CD1c-positive myeloid dendritic cell (primary cell): ENCODE measurements around the gene TRIM16.
"Not testable (repeated sequence)": the region's sequence is repeated elsewhere in the genome, so short reads cannot be mapped to it uniquely, and the experiment has no call there.

Experiments
- DNase-seq: peaks from one replicate; pipeline ENCODE4 v3.0.0-alpha.2; 2016; ENCODE audit errors: extremely low spot score

The TRIM16 gene

GRCh38 chr17:15658296-15658695 is 25.8 kb downstream of the TRIM16 start:
- DNase-seq = no peak

DNA sequence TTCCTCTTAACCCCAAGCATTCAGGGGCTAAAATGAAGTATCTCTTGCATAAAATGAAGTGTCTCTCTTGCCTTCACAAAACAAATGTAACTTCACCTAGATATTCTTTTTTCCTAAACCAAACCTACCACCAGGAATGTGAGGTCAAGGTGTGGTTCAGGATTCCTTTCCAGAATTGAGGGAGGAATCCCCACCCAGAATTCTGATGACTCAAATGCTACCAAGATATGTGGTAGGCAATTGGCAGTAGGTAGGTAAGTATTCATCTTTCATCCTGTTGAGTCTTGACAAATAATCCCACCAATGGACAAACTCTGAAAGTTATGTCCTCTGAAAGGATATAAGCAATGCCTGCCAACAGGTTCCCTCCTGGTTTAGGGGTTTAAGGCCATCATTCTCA is 26.2 kb downstream of the TRIM16 start:
- DNase-seq = no peak

GRCh38 chr17:15654886-15655561 is 29.1 kb downstream of the TRIM16 start:
- DNase-seq = no peak

DNA sequence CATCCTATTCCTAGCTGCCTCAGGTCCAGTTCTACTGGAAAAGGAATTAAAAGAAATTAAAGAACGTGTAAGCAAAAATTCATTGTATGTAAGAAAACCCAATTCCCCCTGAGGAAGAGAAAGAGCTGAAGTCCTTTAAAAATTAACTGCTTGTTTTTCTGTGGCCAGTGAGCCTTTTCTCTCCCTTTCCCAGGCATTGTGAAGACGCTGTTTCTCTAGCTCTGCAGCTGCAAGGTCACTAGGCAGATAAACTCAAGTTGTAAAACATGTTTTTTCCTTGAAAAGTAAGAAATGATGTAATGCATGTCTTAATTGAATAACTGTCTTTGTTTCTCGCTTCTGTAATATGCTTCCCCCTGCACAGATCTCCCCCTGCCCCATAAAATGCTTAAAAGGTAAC is 29.7 kb downstream of the TRIM16 start:
- DNase-seq = not testable (repeated sequence)

GRCh38 chr17:15652960-15653359 is 31.2 kb downstream of the TRIM16 start:
- DNase-seq = no peak

DNA sequence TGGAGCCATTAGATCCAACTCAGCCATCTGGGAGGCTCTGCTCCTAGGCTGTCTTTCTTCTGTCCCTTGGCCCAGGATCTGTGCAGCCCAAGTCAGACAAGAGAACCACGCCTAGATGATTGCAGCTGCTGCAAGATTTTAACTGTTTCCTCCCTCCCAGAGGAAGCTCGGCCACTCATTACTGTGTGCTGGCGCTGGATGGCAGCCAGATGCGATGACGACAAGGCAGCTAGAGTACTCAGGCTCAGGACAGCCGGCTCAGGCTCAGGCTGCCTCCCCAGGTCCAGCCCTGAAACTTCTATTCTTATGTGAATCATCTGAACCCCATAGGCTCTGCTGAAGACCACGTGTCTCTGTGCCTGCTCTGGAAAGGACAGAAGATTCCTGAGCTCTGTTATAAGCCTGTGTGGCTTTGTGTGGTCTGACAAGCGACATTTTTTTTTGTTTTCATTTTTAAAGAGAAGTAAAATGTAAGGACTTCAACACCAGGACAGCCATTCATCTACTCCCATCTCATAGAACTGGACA is 32.5 kb downstream of the TRIM16 start:
- DNase-seq = peak; percentile 91

- DNase-seq = peak; percentile 2
These were observed 33.1 kb downstream of the TRIM16 start for GRCh38 chr17:15650741-15651582.

- peak; percentile 3 for DNase-seq
These were observed 34.2 kb downstream of the TRIM16 start for GRCh38 chr17:15649861-15650421.

- no peak for DNase-seq
These were observed 35.7 kb downstream of the TRIM16 start for GRCh38 chr17:15648386-15648785.

DNA sequence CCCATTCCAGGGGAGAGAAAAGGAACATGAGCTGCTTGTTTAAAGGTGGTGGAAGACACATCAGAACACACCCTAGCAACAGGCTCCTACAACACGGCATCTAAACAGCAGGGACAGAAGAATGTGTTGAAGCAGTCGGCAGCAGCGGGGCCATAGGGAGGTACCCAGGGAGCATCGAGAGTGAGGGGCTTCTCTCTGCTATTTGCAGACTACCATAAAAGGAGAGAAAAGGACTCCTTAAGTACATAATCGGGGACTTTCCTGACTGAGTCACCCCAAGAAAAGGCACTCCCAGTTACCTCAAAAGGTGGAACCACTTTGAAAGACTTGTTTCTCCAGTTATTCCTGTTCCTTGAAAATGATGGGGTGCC is 38.2 kb downstream of the TRIM16 start:
- not testable (repeated sequence) for DNase-seq

- DNase-seq = not testable (repeated sequence)
These were observed 38.8 kb downstream of the TRIM16 start for GRCh38 chr17:15645099-15645941.

GRCh38 chr17:15642505-15643251 is 41.4 kb downstream of the TRIM16 start:
- DNase-seq = not testable (repeated sequence)

- DNase-seq = not testable (repeated sequence)
These were observed 42.1 kb downstream of the TRIM16 start for GRCh38 chr17:15642014-15642413.

- DNase-seq = not testable (repeated sequence)
These were observed 53.1 kb downstream of the TRIM16 start for GRCh38 chr17:15630930-15631453.

DNA sequence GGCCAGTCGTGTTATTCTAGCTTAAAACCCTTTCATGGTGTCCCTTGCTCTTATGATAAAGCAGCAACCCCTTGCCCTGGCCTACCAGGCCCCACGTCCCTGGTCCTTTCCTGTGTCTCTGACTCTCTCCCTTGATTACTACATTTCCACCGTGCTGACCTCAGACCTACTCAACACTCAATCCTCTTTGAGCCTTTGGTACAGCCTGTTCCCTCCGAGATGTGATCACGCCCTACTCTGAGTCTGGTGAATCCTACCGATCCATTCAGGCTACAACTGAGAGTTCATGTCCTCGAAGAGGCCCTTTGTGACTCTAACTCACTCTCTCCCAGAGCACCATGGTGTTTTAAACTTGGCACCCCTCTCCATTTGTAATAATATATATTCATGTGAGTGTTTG is 54.1 kb downstream of the TRIM16 start:
- not testable (repeated sequence) for DNase-seq

DNA sequence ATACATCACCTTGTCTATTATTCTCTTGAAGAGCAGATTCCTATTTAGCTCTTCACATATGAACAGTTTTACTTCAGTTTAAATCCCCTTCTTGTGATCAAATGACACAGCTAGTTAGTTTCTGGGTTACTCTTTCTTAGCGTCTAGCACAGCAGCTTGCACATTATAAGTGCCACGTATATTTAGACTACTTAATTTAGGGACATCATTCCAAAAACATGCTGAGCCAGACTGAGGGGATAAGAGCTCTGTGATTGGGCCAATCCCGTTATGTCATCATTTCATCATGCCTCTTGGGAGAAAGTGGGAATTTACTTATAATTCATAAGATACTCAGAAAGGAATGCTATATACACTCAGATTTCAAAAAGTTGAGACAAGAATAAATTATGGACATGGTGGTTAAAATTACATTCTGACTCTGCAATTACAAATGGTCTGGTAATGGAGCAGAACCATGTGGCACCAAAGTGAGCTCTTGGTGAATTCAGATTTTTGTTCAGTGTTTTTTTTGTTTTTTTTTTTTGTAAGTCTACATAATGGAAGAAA is 60.4 kb downstream of the TRIM16 start:
- not testable (repeated sequence) for DNase-seq

- not testable (repeated sequence) for DNase-seq
These were observed 60.9 kb downstream of the TRIM16 start for GRCh38 chr17:15623255-15623654.

DNA sequence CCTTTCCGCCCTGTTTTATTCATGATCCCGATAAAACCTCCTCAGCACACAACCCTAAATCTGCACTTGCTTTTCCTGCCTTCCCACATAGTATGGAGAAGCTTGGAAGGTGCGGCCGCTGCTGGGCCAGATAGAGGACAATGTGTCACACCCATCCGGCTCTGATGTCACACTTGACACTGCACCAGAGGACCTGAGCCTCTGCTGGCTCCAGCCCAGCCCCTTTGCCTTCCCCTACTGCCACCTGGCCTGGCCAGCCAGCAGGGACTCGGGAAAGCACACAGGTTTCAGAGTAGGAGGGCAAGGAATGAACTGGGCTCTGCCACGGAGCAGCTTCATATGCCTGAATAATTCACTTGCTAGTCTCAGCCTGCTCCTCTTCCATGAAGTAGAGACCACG is 62.0 kb downstream of the TRIM16 start:
- DNase-seq = not testable (repeated sequence)

GRCh38 chr17:15619331-15620058 is 64.6 kb downstream of the TRIM16 start, which contains the start of gene FBXW10B:
Gene FBXW10B, minus strand, starts transcription at chr17:15619704. Its CDS starts 192 bp downstream, at chr17:15619512.
- DNase-seq = not testable (repeated sequence)
